GM23248 (cell line): ENCODE results near the gene GFRA1.

Experiments used
- EZH2 ChIP-seq: fragments of 200-600 bp; sonication (generic); IDR thresholded peaks from 2 replicates; pipeline ENCODE4 v1.6.1; 2018; ENCODE audit warnings: antibody characterized with exemption, mild to moderate bottlenecking; ENCODE audit not compliant: insufficient read depth, poor library complexity, severe bottlenecking
- EZH2phosphoT487 ChIP-seq: fragments of 200-600 bp; sonication (generic); IDR thresholded peaks from 2 replicates; pipeline ENCODE4 v1.6.1; 2018; ENCODE audit warnings: antibody characterized with exemption, moderate library complexity, mild to moderate bottlenecking, low read depth; ENCODE audit not compliant: insufficient read depth

DNA sequence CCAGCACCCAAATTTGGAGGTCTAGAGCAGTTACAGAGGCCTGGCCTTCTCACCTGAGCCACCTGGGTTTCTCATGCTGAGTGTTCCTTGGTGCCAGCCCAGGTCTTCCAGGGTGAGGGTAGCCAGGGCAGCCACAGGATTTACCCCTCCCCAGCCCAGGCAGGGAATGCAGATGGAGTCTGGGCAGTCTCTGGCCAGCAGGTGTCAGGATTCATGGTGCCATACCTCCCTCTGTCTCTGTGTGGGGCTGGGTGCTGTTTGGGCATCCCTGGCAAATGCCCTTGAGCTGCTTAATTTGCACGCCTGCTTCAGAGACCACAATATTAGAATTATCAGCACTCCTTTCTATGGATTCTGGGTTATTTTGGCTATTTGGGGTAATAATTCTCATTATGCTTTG, 246.7 kb downstream of the GFRA1 start:
- TF ChIP-seq EZH2phosphoT487 (no peak), EZH2 (no peak)
